NCI-H345 treated with DMSO at 0.1 percent for 48 hours (cell line): ENCODE results near the gene ACOT11.

Experiments used
- DNase-seq: peaks from one replicate; lab custom pipeline; 2025; ENCODE audit not compliant: unreplicated experiment; lab: John Stamatoyannopoulos, UW

Gene ACOT11

DNA sequence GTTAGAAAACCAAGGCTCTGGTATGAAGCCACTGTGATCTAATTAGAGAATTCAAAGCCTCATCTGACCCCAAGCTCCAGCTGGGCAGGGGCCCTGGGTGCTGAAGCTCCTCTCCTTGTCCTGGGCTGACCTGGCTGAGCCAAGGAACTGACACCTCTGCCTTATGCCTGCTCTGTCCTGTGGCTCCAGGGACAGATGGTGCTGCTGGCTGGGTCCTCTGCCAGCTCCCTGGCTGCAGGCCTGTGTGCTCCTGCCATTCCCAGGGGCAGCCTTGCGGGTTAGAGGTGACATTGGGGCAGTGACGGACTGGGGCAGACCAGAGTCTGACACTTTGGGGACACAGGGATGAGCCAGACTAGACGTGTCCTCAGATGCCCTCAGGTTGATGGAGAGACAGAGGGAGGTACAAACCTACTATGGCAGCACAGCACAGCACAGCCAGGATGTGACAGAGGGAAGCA is 11.8 kb downstream of the ACOT11 start:
- DNase-seq = no peak

DNA sequence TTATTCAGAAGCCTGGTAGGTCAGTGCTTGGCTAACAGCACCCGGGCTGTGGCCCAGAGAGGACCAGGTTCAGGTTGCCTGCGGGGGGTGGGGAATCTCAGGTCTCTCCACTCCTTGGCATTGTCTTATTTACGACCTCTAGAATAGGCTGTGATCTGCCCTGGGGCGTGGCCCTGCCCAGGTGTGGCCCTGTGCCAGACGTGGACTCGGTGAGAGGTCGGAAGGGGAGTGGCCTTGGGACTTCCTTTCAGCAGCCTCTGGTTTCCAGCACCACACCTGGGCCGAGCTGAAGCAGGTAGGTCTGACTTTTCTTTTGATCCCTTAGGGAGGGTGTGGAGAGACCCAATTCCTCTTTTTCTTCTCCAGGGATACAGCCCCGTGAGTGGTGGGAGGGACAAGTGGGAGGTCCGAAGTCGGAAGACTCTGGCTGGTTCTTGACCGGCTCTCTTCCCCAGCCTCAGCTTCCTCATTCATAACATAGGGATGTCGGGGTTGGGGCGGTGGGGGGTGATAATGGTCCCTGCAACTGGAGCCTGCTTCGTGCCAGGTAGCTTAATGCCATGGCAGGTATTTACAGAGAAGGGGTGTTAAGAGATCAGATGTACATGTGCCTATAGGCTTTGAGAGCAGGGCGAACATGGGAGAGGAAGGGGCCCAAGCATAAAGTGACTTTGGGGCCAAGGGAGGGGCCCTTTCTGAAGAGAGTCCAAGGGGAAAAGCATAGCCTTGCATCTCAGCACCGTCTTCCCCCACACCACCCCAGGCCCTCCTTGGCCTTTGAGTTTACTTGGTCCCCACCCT is 16.5 kb downstream of the ACOT11 start:
- DNase-seq = no peak

DNA sequence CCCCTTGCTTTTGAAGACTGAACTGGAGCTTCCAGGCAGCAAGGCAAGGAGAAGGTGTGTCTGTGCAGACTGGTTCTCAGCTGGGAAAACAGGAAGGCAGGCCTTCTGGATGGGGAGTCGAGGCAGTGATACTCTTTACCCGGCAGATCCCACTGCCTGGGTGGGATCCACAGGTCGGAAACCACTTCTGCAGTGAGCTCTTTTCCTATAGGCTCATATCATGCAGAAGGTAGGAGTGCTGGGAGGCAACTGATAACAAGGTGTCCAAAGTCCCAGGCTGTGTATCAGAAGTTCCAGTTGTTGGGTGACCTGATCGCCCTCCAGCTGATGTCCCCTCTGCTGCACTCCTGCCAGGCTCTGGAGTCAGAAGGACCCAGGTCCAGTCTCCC is 17.1 kb downstream of the ACOT11 start:
- DNase-seq = no peak

DNA sequence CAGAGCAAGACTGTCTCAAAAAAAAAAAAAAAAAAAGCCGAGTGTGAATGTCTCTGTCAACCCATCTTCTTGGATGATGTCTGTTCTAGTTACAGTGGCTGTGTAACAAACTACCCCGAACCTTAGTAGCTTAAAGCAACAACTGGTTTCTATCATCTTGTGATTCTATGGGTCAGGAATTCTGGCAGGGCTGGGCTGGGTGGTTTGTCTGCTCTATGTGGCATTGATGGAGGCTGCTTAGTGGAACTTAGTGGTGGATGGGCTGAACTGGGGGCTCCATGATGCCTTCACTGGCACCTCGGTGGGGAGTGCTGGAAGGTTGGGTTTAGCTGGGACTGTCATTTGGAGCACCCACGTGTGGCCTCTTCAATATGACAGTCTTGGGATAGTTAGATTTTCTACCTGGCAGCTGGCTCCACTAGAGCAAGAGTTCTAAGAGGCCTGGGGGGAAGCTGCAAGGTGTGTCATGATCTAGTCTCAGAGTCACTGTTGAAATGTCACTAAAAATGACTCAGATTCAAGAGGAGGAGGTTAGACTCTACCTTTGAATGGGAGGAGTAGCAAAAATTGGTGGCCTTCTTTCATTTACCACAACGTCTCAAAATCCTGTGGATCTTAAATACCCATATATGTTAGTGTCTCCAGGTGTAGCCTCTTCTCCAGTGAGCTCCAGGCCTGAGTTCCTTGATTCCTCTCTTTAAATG is 18.6 kb downstream of the ACOT11 start:
- no peak for DNase-seq

DNA sequence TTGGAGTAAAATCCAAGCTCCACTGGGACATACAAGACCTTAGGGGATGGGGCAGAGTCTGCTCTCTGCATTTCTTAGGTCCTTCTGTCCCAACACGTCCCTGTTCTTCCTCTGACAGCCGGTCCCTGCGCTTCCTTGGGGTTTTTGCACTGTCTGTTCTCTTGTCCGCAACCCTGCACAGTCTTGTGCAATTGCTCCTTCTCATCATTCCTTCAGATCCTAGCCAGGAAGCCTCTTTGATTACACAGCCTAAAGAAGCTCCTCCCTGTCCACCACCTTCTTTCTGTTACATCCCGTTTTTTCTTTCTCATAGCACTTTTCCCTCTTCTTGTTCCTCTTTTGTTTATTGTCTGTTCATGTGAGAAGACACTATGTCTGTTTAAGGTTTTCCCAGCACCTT is 19.9 kb downstream of the ACOT11 start:
- no peak for DNase-seq

DNA sequence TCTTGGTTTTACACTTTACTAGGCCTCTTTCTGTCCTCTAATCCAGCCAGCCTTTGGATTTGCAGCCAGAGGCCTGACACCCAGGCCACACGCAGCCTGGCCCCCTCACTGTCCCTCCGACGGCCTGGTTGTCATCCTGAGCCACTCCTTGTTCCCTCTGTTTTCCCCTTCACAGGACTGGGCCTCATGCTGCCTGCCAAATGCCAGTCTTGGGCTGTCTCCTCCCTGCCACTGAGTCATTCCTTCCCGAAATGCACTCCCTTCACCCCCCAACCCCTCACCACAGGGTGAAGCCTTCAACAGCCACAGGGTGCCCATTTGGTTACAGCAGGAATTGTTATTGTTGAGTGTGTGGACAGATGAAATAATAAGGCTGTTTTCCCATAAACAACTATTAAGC is 21.3 kb downstream of the ACOT11 start:
- no peak for DNase-seq

DNA sequence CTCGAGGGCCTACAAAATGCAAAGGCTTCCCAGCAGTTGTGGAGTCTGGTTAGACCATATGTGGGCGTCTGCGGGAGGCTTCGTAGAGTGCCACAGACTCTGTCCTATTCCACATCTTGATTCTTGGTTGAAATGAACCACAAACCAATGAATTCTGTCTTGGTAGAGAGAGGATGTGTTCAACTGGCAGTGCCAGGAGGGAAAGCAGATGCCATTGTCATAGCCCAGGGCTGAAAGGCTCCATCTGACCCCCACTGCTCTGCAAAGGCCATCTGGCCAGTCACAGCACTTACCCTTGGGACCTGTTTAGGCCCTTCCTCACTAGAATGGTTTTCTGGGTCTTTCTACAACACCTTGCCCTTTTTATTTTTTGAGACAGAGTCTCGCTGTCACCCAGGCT is 22.1 kb downstream of the ACOT11 start:
- DNase-seq = no peak

DNA sequence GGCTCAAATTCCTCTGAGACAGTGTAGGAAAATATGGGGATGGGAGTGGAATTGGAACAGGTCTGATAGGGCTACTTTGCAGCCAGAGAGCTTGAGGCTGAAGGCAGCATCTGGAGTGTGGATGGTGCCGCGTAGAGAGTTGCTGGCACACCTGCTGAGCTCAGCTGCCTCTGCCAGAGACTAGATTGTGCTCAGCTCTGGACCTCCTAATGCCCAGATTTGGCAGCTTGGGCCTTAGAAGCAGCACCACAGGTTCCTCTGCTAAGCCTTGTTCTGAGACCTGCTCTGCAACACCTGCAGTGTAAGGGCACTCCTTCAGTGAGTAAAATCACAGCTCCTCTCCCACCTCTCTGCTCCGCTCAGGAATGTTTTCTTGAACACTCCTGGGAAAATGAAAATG is 23.3 kb downstream of the ACOT11 start:
- DNase-seq = no peak

DNA sequence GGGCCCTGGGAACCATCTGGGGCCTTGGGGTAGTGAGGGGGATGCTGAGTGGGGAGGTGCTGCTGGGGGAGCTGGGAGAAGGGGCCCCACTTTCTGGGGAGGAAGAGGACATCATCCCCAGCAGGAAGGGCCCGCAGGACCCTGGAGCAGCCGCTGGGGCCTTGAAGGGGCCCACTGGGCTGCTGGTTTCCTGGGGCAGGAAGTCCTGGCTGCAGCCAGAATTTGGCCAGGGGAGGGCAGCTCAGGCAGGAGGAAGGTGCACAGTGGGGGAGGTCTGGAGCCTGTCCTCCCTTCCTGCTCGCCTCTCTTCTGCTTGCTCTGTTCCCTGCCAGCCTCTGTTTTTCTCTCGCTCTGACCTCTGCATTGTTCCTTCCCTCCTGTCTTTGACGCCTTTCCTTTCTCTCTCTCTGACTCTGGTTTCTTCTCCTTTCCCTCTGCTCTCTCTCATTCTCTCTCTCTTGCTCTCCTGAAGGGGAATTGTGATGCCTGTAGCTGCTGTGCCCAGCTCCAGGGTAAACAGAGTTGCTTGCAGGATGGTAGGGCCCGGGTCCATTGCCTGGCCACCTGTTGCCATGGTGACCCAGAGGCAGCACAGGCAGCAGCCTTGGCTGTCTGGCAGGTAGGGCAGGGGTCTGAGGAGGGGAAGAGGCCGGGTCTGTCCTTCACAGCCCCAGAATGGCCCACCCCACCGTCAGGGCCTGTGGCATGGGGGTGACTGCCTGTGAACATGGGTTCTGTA is 23.9 kb downstream of the ACOT11 start:
- DNase-seq = no peak

DNA sequence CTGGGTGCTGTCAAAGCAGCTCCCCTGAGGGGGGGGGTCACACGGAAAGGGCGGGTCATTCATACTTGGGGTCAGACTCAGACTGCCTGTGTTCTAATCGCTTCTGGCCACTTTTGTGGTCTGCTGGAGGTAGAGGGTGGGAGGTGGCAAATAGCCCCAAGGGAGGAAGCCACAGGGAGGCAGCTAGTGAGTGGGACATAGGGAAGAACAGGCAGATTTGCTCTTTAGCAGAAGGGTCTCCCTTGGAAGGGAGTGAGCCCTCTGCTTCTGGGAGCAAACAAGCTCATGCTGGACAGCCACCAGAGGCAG is 24.5 kb downstream of the ACOT11 start:
- no peak for DNase-seq

DNA sequence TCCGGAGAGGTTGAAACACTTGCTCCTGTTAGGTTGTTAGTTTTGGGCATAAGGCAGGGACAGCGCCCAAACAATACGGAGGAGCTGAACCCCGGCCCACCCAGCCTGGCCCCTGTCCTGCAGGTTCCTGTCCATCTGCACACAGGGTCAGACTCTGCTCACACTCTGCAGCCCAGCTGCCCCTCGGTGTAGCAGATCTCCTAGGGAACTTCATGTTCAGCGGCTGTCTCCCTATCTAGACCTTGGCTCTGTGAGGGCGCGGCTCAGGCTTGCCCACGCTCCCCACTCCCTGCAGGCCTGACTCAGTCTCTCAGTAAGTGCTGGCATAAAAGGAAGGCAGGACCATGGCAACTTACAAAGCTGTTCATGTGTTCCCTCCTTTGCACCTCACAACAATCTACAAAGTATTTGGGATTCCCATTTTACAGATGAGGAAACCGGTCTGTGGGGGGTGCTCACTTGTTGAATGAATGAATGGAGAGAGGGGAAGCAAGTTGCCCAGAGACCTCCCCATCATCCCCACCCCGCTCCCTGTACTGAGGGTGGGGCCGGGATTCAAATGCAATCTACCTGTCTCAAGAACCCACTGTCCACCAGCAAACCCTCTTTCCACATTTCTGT is 26.2 kb downstream of the ACOT11 start:
- DNase-seq = no peak

DNA sequence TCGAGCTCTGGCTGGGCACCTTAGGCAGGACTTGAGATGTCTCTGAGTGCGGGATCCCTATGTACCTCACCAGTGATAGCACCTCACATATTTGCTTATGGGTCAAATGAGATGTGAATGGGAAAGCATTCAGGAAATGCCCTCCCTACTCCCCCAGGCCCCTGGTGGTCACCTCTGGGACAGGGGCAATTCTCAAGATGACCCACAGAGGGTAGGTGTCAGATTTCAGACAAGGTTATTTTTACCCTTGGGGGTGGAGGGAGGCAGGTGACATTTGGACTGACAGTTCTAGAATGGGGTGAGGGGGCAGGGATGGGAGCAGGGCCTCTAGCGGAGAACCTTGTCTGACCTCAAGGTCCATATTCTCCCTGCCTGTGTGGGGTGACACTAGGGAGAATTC is 27.1 kb downstream of the ACOT11 start:
- DNase-seq = no peak

DNA sequence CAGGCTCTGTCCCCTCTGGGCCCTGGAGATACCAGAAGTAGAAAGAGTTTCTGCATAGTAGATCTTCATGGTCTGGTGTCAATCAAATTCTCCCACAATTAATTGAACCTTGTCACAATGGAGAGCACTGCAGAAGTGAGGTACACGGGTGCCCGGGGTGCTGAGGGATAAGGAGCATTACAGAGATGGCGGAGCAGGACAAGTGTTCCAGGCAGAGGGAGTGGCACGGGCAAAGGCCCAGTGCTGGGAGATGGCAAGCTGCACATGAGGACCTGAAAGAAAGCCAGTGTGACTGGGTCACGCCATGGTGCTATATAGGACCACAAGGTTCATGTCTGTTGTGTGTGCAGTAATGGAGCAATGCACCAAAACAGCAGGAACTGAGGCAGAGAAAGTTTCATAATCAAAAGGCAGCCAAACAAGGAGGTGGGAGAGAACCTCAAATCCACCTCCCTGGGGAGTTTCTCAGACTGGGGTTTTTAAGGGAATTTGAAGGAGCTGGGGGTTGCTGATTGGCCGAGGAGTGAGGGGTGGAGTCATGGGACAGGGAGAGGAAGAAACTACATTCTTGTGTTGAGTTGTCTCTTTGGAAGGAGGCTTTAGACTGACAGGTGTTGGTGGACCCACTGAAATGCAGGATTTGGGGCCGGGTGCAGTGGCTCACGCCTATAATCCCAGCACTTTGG is 27.7 kb downstream of the ACOT11 start:
- no peak for DNase-seq

DNA sequence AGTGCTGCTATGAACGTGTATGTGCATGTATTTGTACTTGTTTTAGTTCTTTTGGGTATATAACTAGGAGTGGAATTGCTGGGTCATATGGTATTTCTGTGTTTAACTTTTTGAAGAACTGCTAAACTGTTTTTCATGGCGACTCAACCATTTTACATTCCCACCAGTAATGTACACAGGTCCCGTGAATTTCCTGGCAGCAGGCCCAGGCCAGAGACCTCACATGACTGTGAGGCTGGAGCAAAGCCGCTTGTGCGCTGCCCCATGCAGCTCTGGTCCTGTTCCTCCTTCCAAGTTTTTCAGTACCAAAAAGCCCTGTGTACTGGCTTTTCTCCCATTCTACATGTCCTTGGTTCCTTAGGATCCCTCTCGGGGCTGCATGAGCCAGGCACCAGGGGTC is 29.6 kb downstream of the ACOT11 start:
- DNase-seq = no peak

DNA sequence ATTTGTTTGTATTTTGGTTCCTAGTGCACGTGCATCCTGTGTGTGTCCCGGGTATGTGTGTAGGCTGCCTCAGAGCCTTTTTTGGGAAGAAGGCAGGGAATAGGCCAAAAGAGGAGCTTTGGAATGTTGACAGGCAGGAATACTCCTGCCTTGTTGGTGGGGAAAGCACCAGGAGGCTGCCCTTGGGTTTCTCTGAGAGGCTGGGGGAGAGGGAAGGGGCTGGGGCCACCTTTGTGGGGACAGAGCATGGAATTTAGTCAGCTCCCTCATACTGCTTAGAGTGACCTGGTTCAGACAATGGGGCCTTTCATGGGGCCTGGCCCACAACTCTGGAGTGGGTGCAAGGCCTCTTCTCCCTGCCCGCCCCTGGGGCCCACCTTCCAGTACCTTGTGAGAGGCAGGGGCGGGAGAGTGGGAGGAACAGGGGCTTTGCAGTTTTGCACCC is 31.3 kb downstream of the ACOT11 start:
- DNase-seq = no peak

DNA sequence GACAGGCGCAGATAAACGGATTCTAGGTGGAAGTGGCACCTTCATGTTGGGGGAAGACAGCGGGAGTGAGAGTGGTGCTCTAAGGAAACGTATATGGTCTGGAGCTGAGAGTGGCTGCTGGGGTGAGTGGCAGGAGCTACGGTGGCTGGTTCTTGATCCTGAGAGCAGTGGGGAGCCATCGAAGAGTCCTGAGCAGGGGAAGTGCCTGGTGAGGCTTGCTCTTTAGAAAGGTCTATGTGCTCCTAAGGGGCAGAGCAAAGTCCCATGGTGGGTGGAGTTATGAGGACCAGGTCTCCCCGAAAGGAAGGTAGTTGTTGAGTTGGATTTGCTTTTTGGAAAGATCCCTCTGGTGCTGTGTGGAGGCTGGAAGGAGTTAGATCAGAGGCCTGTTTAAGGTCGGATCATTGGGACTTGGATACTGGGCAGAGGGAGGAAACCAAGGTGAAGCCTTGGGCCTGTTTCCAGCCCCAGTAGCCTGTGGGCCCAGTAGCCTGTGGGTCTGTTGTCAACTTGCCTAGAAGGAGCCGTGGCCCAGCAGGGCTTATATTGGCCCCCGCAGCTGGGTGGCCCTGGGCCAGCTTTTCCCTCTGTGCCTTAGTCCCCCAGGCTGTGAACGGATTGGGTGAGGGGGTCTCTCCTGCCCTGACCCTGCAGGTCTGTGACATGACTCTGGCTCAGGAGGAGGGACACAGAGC is 33.0 kb downstream of the ACOT11 start:
- DNase-seq = no peak

DNA sequence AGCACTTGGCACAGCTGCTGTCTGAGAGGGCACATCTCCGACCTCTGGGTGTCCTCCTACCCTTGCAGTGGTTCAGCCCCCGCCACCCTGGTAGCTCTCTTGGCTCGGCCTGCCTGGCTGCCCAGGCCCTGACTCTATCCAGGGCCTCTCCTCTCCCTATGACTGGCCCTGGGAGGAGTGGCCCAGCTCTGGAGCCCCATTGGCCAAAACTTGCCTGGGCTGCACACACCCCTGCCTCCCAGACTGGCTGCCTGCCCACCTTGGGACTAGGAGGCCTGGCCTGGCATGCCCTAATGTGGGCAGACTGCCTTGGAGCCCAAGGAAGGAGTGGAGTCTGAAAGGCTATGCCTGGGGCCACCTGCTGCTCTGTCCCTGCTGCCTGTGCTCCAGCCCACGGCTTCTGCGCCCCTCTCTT is 33.6 kb downstream of the ACOT11 start:
- no peak for DNase-seq

DNA sequence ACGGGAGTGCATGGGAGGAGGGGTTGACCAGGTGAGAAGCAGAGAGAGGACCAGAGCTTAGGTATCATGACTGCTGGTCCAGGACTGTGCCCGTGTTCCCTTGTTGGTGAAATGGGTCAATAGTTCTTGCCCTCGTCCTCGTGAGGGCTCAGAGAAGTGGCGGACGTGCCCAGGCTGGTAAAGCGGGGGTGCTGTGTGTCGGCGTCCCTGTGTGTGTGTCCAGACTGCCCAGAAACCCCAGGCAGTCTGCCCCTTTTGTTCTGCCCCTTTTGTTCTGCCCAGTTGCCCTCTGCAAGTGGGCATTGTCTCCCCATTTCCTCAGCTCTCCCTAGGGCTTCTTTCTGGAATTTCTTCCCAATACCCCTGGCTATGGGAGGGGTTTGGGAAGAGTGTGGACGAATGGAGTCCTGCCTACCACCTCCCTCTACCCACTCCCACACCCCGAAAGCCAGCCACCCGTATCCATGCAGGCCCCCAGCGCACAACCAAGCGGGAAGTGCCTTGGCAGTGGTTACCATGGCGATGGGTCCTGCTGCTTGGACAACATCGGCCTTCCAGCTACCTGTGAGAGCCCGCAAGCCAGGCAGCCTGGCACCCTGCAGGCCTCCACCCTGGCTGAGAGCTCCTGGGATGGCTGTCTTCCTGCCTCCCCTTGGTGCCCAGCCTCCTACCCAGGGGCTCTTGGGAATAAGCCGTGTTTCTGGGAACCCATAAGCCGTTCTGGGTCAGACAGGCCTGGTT is 34.7 kb downstream of the ACOT11 start:
- DNase-seq = no peak

DNA sequence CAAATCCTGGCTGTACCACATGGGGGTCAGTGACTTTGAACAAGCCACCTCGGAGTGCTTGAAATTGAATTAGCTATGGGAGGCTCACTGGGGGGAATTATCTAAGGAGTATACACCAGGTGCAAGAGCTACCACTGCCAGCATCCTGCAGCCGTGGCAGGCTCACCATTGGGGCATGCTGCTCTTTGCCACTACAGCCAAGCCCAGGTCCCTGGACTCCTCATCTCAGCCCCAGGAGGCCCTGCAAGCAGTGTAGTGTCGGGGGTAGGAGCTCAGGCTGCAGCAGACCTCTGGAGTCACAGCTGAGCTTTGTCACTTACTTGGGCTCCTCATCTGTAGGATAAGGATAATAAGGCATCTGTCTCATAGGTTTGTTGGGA is 35.3 kb downstream of the ACOT11 start:
- no peak for DNase-seq

DNA sequence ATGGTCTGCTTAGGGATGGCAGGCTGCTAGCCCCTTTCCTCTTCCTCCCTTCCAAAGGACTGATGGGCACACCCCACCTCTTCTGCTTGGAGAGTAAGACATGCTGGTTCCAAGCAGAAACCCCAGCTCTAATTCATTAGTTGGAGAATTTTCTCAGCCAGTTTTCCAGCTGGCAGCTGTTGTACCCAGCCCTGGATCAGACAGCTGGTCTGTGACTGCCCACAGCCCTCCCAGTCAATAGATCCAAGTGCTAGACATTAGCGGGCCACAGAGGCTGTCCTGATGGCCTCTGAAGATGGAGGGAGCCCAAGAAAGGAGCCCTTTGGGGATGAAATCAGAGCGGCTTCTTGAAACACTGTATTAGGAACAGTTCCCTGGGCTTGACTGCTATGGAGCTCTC is 35.8 kb downstream of the ACOT11 start:
- DNase-seq = no peak
